IMR-90 (cell line): ENCODE results near the gene ZFP42. TPM values are rescaled to one million over a fixed set of nuclear protein-coding genes. Genes with fewer than 3 reads are reported as not detected.

ENCODE experiments used
- ATAC-seq: fragments of 200-7000 bp; cut with Tn5 transposase; 2 replicates; pipeline ENCODE4 v1.9.1; 2020; ENCODE audit warnings: low read depth, mild to moderate bottlenecking, moderate library complexity
- BruUV-seq: library from RNA; stranded (reverse); fragments of 400-500 nt; replicated peaks from 2 replicates; lab custom pipeline; 2021; lab: Mats Ljungman, UMichigan
- CTCF ChIA-PET: fragments of 300-600 bp; formaldehyde crosslinking; extraction: SDS; loops from one replicate; lab custom pipeline; 2021; ENCODE audit warnings: antibody characterized with exemption; lab: Yijun Ruan, JAX
- POLR2A ChIA-PET: fragments of 300-600 bp; sonication (Branson Sonifier 250); formaldehyde crosslinking; loops from one replicate; lab custom pipeline; 2022; ENCODE audit warnings: antibody characterized with exemption; ENCODE audit not compliant: unreplicated experiment; lab: Charles Lee
- DNase-seq: peaks from one replicate; pipeline ENCODE4 v3.0.0; 2013
- H2AFZ ChIP-seq: replicated peaks from 2 replicates; pipeline ENCODE3; 2013; ENCODE audit warnings: low read length, mild to moderate bottlenecking; ENCODE audit not compliant: poor library complexity
- H2AK5ac ChIP-seq: 2 replicates; pipeline ENCODE4 v1.6.1; 2013; ENCODE audit warnings: low read depth, low read length, inconsistent platforms
- H2AK9ac ChIP-seq: replicated peaks from 2 replicates; pipeline ENCODE3; 2013; ENCODE audit warnings: mild to moderate bottlenecking, low read depth, low read length, moderate library complexity; ENCODE audit not compliant: poor library complexity
- H2BK120ac ChIP-seq: 2 replicates; pipeline ENCODE4 v1.6.1; 2013; ENCODE audit warnings: low read depth, low read length, inconsistent platforms
- H2BK15ac ChIP-seq: 3 replicates; pipeline ENCODE4 v1.6.1; 2013; ENCODE audit warnings: low read depth, low read length, inconsistent platforms
- H2BK20ac ChIP-seq: 2 replicates; pipeline ENCODE4 v1.6.1; 2013; ENCODE audit warnings: low read depth, mild to moderate bottlenecking, inconsistent platforms, low read length, moderate library complexity
- H2BK5ac ChIP-seq: 2 replicates; pipeline ENCODE4 v1.6.1; 2013; ENCODE audit warnings: mild to moderate bottlenecking, low read depth, low read length, inconsistent platforms; ENCODE audit not compliant: poor library complexity, severe bottlenecking
- H3K14ac ChIP-seq: replicated peaks from 2 replicates; pipeline ENCODE4 v1.6.1; 2013; ENCODE audit warnings: low read depth, low read length, inconsistent platforms
- H3K18ac ChIP-seq: 2 replicates; pipeline ENCODE4 v1.6.1; 2013; ENCODE audit warnings: low read depth, low read length, control low read depth
- H3K23ac ChIP-seq: 2 replicates; pipeline ENCODE4 v1.6.1; 2013; ENCODE audit warnings: low read depth, low read length, inconsistent platforms
- H3K27ac ChIP-seq: 2 replicates; pipeline ENCODE4 v1.5.1; 2013; ENCODE audit warnings: mild to moderate bottlenecking, control low read depth, low read length; ENCODE audit not compliant: insufficient read depth
- H3K27me3 ChIP-seq: 2 replicates; pipeline ENCODE4 v1.6.1; 2013; ENCODE audit warnings: low read length; ENCODE audit not compliant: control insufficient read depth, insufficient read depth
- H3K36me3 ChIP-seq: 2 replicates; pipeline ENCODE4 v1.6.1; 2013; ENCODE audit warnings: low read length, mixed read lengths; ENCODE audit not compliant: control insufficient read depth, insufficient read depth
- H3K4ac ChIP-seq: 2 replicates; pipeline ENCODE4 v1.6.1; 2013; ENCODE audit warnings: low read depth, low read length, inconsistent platforms
- H3K4me1 ChIP-seq: 2 replicates; pipeline ENCODE4 v1.6.1; 2013; ENCODE audit warnings: low read length, mixed read lengths; ENCODE audit not compliant: control insufficient read depth, insufficient read depth
- H3K4me2 ChIP-seq: 2 replicates; pipeline ENCODE4 v1.6.1; 2013; ENCODE audit warnings: low read depth, mild to moderate bottlenecking, control low read depth, low read length, moderate library complexity
- H3K4me3 ChIP-seq: 2 replicates; pipeline ENCODE4 v1.5.1; 2013; ENCODE audit warnings: low read depth, mild to moderate bottlenecking, control low read depth, low read length, moderate library complexity; ENCODE audit not compliant: insufficient read depth
- H3K56ac ChIP-seq: 2 replicates; pipeline ENCODE4 v1.6.1; 2013; ENCODE audit warnings: low read length, inconsistent platforms; ENCODE audit not compliant: insufficient read depth; ENCODE audit errors: extremely low read depth
- H3K79me1 ChIP-seq, 2 experiments: 2 replicates each; pipeline ENCODE4 v1.6.1; 2013; ENCODE audit warnings: low read length in 2 of 2, inconsistent platforms in 1 of 2, low read depth in 1 of 2
- H3K9ac ChIP-seq: 2 replicates; pipeline ENCODE4 v1.6.1; 2013; ENCODE audit warnings: low read depth, low read length, control low read depth
- H3K9me1 ChIP-seq: 2 replicates; pipeline ENCODE4 v1.6.1; 2013; ENCODE audit warnings: low read length, inconsistent platforms; ENCODE audit not compliant: insufficient read depth
- H3K9me3 ChIP-seq: 2 replicates; pipeline ENCODE4 v1.6.1; 2013; ENCODE audit warnings: low read length; ENCODE audit not compliant: control insufficient read depth, insufficient read depth
- H4K20me1 ChIP-seq: 2 replicates; pipeline ENCODE4 v1.6.1; 2013; ENCODE audit warnings: low read length, inconsistent platforms; ENCODE audit not compliant: insufficient read depth
- H4K5ac ChIP-seq: 2 replicates; pipeline ENCODE4 v1.6.1; 2013; ENCODE audit warnings: mild to moderate bottlenecking, low read depth, low read length, control low read depth
- H4K8ac ChIP-seq, 2 experiments: 2 replicates each; pipeline ENCODE4 v1.6.1; 2013; ENCODE audit warnings: low read depth in 2 of 2, low read length in 2 of 2, control low read depth in 1 of 2, inconsistent platforms in 1 of 2
- H4K91ac ChIP-seq: 2 replicates; pipeline ENCODE4 v1.6.1; 2013; ENCODE audit warnings: low read depth, low read length, inconsistent platforms; ENCODE audit not compliant: insufficient read depth
- BHLHE40 ChIP-seq: fragments of 150-350 bp; IDR thresholded peaks from 2 replicates; pipeline ENCODE4 v1.6.1; 2016; ENCODE audit warnings: mild to moderate bottlenecking, low read depth, low read length
- CEBPB ChIP-seq: IDR thresholded peaks from 2 replicates; pipeline ENCODE4 v1.6.1; 2012; ENCODE audit warnings: low read depth, low read length, improper control_type of control experiment
- POLR2A ChIP-seq: IDR thresholded peaks from 2 replicates; pipeline ENCODE4 v1.6.1; 2012; ENCODE audit warnings: mild to moderate bottlenecking, low read depth, low read length
- RCOR1 ChIP-seq: IDR thresholded peaks from 2 replicates; pipeline ENCODE4 v1.6.1; 2012; ENCODE audit warnings: mild to moderate bottlenecking, low read length, improper control_type of control experiment; ENCODE audit not compliant: insufficient replicate concordance
- WGBS, 2 experiments: methylation state at CpG; one replicate each; pipeline versions ENCODE4 v1.1.5 to v1.1.7; 2013; ENCODE audit warnings: missing lambda C conversion rate in 2 of 2; ENCODE audit not compliant: insufficient read length in 1 of 2; ENCODE audit errors: extremely low coverage in 2 of 2; 5-methylcytosine and 5-hydroxymethylcytosine counted together
- dilution Hi-C: fragments of 300-500 bp; cut with HindIII; formaldehyde crosslinking; loops from one replicate; pipeline ENCODE4 v1.14.3; 2018; ENCODE audit warnings: low sequenced_read_pairs; ENCODE audit not compliant: unreplicated experiment
- in situ Hi-C: fragments of 300-500 bp; cut with MboI; formaldehyde crosslinking; loops from 3 replicates; pipeline ENCODE4 v1.14.3; 2019; ENCODE audit warnings: low sequenced_read_pairs, inconsistent platforms, mixed read lengths
- intact Hi-C: fragments of 100-400 bp; cut with micrococcal nuclease; formaldehyde crosslinking; loops from 2 replicates; pipeline ENCODE4 v1.10.0; 2022
- polyA plus RNA-seq, 3 experiments: library from polyadenylated mRNA; depleted of rRNA; stranded (reverse); fragments of >200 nt; gene quantifications; 2 replicates each; pipeline ENCODE4 v1.2.3, GENCODE V29; 2012; ENCODE audit warnings: low replicate concordance in 1 of 3
- total RNA-seq: library from RNA; depleted of rRNA; stranded (reverse); fragments of >200 nt; gene quantifications from 2 replicates; pipeline ENCODE4 v1.2.3, GENCODE V29; 2012

ZFP42 gene
- total and polyA plus RNA-seq, 2 of the 4 experiments (the other 2 are of a cell fraction), result not detected

GRCh38 chr4:188016754-188017153 is 21.2 kb downstream of the ZFP42 start:
- Histone ChIP-seq H4K20me1 (no peaks in the 10 kb centered on the region), H4K5ac (no peak overlapping the region), H3K9ac (no peak overlapping the region), H2AFZ (peak overlapping the region; percentile 58), H2BK120ac (no peak overlapping the region; the same call in 1 of the 2 replicates), H4K91ac (no peak overlapping the region), H2BK5ac (no peak overlapping the region), H3K56ac (no peak overlapping the region), H3K4me3 (no peak overlapping the region), H3K4me1 (no peaks in the 10 kb centered on the region), H3K36me3 (no peaks in the 10 kb centered on the region), H3K14ac (no peak overlapping the region), H4K8ac (no peak overlapping the region), H3K79me1 (no peaks in the 10 kb centered on the region), H3K4me2 (no peak overlapping the region), H3K23ac (no peak overlapping the region), H3K27ac (no peak overlapping the region), H3K9me3 (no peaks in the 10 kb centered on the region), H2BK20ac (no peak overlapping the region), H3K9me1 (no peaks in the 10 kb centered on the region), H2AK9ac (no peak overlapping the region), H3K18ac (no peak overlapping the region), H3K27me3 (no peaks in the 10 kb centered on the region), H3K4ac (no peak overlapping the region), H2AK5ac (no peak overlapping the region), H2BK15ac (no peak overlapping the region)
- ATAC-seq (no peak; the same call in 1 of the 2 replicates), DNase-seq (no peak)
- WGBS, 2 experiments, result 34% methylated on average over 5 of the region's 7 CpGs; no CpG with 5 or more reads in 1 of the 2 experiments
- BruUV-seq, result no TSS peak
- TF ChIP-seq BHLHE40 (no peak), CEBPB (no peak), RCOR1 (no peak), POLR2A (no peak)
- intact Hi-C loops (no loop called here), dilution Hi-C loops (no loop called here), in situ Hi-C loops (no loop called here)
- POLR2A ChIA-PET, result no interaction called here
- CTCF ChIA-PET, result interaction anchor here (0.9 kb wide), 1 partner anchor 312 kb away, joined by 3 read pairs; no protein-coding TSS in a partner anchor
